ENCODE data around the gene MAML2. TPM values are rescaled to one million over a fixed set of nuclear protein-coding genes. Genes with fewer than 3 reads are reported as not detected.

MAML2 gene
- total RNA-seq, 4 donors from 2014 or later, result 19.0 to 36.4 (median 31.4) TPM

GRCh38 chr11:96126917-96127595, 215.9 kb downstream of the MAML2 start:
- 71 to 83% methylated on average over 4 of the region's 4 CpGs for WGBS, 2 donors
- DNase-seq, result no peak
- intact Hi-C loops (cut with DNase I), result no loop called here
- no peaks in the 10 kb centered on the region for H3K9me3 ChIP-seq
- no peaks in the 10 kb centered on the region for H3K36me3 ChIP-seq
- peaks cover 0 to 9% of the 10 kb centered on the region in 2 donors for H3K4me1 ChIP-seq
- TF ChIP-seq, protein P1, sequence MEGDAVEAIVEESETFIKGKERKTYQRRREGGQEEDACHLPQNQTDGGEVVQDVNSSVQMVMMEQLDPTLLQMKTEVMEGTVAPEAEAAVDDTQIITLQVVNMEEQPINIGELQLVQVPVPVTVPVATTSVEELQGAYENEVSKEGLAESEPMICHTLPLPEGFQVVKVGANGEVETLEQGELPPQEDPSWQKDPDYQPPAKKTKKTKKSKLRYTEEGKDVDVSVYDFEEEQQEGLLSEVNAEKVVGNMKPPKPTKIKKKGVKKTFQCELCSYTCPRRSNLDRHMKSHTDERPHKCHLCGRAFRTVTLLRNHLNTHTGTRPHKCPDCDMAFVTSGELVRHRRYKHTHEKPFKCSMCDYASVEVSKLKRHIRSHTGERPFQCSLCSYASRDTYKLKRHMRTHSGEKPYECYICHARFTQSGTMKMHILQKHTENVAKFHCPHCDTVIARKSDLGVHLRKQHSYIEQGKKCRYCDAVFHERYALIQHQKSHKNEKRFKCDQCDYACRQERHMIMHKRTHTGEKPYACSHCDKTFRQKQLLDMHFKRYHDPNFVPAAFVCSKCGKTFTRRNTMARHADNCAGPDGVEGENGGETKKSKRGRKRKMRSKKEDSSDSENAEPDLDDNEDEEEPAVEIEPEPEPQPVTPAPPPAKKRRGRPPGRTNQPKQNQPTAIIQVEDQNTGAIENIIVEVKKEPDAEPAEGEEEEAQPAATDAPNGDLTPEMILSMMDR (IDR thresholded peaks at IDR 0.05), result no peak
- no peak for TF ChIP-seq POLR2A (IDR thresholded peaks at IDR 0.05)
- H3K27me3 ChIP-seq, result no peaks in the 10 kb centered on the region
- no peak overlapping the region for H3K4me3 ChIP-seq (replicated peaks in 1 of 3)
- no peak overlapping the region for H3K27ac ChIP-seq

DNA sequence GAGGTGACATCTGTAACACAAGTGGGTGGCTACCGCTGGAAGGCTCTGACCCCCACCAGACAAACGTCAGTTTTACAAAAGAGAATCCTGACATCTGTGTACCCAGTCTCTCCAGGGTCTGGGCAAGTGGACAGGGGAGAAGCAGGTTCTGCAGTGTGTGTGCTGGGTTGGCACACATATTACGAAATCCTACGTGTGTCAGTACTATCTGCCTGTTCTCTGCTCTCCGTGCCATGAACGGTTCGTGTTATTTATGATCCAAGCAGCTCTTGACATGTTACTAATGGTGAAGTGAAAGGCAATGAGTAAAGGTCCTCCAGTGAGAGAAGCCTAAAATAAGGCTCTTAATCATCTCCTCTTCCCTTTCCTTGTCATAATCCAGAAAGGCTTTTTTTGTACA, 217.6 kb downstream of the MAML2 start:
- no peak overlapping the region for H3K27ac ChIP-seq
- no peak for TF ChIP-seq POLR2A (IDR thresholded peaks at IDR 0.05)
- TF ChIP-seq, protein P1 (IDR thresholded peaks at IDR 0.05), result no peak
- H3K27me3 ChIP-seq, result no peaks in the 10 kb centered on the region
- H3K4me1 ChIP-seq, result peaks cover 0 to 9% of the 10 kb centered on the region in 2 donors
- H3K4me3 ChIP-seq (replicated peaks in 1 of 3), result no peak overlapping the region
- no peaks in the 10 kb centered on the region for H3K9me3 ChIP-seq
- intact Hi-C loops (cut with DNase I), result no loop called here
- no peaks in the 10 kb centered on the region for H3K36me3 ChIP-seq
- DNase-seq, result no peak
- 84 to 85% methylated on average over 7 of the region's 7 CpGs for WGBS, 2 donors

GRCh38 chr11:96124155-96124554, 218.8 kb downstream of the MAML2 start:
- no peaks in the 10 kb centered on the region for H3K27me3 ChIP-seq
- WGBS, 2 donors, result 86 to 94% methylated on average over 2 of the region's 2 CpGs
- TF ChIP-seq, protein P1 (IDR thresholded peaks at IDR 0.05), result no peak
- TF ChIP-seq POLR2A (IDR thresholded peaks at IDR 0.05), result no peak

GRCh38 chr11:96123301-96123700, 219.7 kb downstream of the MAML2 start:
- no peak overlapping the region for H3K4me3 ChIP-seq (replicated peaks in 1 of 3)
- intact Hi-C loops (cut with DNase I), result no loop called here
- H3K27me3 ChIP-seq, result no peaks in the 10 kb centered on the region
- no peaks in the 10 kb centered on the region for H3K36me3 ChIP-seq
- no peaks in the 10 kb centered on the region for H3K4me1 ChIP-seq
- H3K27ac ChIP-seq, result no peak overlapping the region
- 95 to 96% methylated on average over 5 of the region's 5 CpGs for WGBS, 2 donors
- TF ChIP-seq, protein P1 (IDR thresholded peaks at IDR 0.05), result no peak
- TF ChIP-seq POLR2A (IDR thresholded peaks at IDR 0.05), result no peak
- no peaks in the 10 kb centered on the region for H3K9me3 ChIP-seq
- no peak for DNase-seq

More at GRCh38 chr11:96124155-96124554, 218.8 kb downstream of the MAML2 start:
- Histone ChIP-seq H3K36me3 (no peaks in the 10 kb centered on the region), H3K4me3 (replicated peaks in 1 of 3) (no peak overlapping the region), H3K27ac (no peak overlapping the region), H3K9me3 (no peaks in the 10 kb centered on the region), H3K4me1 (no peaks in the 10 kb centered on the region)
- intact Hi-C loops (cut with DNase I), result no loop called here
- no peak for DNase-seq

- H3K4me1 ChIP-seq, result no peaks in the 10 kb centered on the region
- H3K27me3 ChIP-seq, result no peaks in the 10 kb centered on the region
- H3K4me3 ChIP-seq (replicated peaks in 1 of 3), result no peak overlapping the region
- intact Hi-C loops (cut with DNase I), result no loop called here
- no peaks in the 10 kb centered on the region for H3K9me3 ChIP-seq
- TF ChIP-seq, protein P1 (IDR thresholded peaks at IDR 0.05), result no peak
- no peak for TF ChIP-seq POLR2A (IDR thresholded peaks at IDR 0.05)
- H3K36me3 ChIP-seq, result no peaks in the 10 kb centered on the region
- no peak overlapping the region for H3K27ac ChIP-seq
- 83 to 87% methylated on average over 2 of the region's 2 CpGs for WGBS, 2 donors
- DNase-seq, result no peak
Measured at GRCh38 chr11:96122601-96123074, 220.4 kb downstream of the MAML2 start.
